DMS79 treated with DMSO at 0.1 percent for 48 hours (cell line): ENCODE data around the gene YRDC.

Experiments
- DNase-seq: peaks from one replicate; lab custom pipeline; 2025; lab: John Stamatoyannopoulos, UW

The YRDC gene

DNA sequence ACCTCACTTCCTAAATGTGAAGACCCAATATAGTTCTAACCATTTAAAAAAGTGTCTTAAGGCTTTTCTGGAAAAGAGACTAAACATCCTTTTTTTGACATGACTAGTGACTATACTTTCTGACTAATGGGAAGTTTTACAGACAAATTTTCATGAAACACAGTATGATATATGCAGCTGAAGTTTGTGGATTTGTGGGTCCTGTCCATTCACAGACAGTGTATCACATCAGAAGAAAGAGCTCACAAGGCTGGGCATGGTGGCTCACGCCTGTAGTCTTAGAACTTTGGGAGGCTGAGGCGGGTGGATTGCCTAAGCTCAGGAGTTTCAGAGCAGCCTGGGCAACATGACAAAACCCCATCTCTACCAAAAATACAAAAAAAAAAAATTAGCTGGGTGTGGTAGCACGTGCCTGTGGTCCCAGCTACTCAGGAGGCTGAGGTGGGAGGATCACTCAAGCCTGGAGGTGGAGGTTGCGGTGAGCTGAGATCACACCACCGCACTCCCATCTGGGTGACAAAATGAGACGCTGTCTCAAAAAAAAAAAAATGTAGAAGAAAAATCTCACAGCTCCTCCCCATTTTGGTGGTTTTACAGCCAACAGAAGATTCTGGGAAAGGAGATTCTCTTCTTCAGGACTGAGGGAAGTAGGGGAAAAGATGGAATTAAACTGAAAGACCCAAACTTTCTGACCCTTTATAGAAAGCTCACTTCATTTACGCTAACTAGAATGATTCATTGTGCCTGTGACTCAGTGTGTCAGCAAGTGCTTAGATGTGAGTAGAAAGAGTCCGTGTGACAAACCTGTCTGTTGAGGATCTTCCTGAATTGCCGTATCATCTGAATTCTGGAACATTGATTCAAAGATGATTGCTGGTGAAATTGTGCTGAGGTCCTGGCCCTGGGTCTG lies 15.2 kb upstream of the YRDC start:
- no peak for DNase-seq

DNA sequence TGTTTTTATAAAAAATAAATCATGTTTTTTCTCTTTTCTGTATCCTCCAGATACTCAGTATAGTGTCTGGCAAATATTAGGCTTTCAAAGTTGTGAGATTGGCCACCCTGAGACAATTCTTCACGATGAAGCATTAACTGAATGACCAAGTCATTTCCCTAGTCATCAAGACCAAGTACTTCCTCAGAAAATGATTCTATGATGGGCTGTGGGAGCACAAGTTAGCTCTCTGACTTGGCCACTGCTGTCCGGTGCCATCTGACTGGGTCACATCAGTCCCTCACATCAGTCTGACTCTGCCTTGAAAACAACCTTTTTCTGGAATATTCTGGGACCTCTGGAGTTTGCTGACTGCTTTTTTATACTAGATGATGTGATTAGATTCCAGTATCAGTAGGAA lies 13.5 kb upstream of the YRDC start:
- no peak for DNase-seq

DNA sequence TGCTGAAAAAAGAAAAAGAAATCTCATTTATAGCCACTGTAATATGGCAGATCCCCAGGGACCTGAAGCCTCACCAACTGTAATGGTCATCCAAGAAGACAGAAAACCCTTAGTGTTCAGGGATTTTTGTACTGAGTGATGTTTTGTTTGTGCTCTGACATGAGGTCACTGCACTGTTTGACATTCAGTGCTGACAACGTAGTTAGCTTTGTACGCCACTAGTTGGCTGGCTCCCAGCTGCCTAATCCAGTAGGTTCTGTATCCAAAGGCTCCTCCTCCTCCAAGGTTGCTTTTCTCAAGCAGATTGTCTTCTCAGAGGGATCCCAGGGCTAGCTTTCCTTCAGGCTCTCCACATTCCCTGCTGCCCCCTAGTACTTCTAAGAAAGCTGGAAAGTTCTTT lies 9.5 kb upstream of the YRDC start:
- no peak for DNase-seq

DNA sequence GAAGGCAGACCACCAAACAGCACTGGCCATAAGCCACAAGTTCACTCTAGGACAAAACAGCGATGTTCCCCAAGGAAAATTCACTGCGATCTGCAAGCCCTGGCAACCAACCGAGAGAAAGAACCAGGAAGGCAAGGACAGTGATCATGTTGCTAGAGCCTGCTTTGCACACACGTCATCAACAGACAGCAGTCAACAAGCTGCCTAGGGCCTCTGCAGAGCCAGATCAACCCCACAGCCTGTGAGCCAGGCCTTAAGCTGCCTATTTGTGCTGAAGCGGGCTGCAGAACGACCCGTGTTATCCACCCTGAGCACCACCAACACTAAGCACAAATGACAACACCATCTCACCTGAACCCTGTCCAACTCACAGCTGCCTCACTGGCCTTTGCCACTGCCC lies 6.2 kb upstream of the YRDC start:
- DNase-seq, result no peak

DNA sequence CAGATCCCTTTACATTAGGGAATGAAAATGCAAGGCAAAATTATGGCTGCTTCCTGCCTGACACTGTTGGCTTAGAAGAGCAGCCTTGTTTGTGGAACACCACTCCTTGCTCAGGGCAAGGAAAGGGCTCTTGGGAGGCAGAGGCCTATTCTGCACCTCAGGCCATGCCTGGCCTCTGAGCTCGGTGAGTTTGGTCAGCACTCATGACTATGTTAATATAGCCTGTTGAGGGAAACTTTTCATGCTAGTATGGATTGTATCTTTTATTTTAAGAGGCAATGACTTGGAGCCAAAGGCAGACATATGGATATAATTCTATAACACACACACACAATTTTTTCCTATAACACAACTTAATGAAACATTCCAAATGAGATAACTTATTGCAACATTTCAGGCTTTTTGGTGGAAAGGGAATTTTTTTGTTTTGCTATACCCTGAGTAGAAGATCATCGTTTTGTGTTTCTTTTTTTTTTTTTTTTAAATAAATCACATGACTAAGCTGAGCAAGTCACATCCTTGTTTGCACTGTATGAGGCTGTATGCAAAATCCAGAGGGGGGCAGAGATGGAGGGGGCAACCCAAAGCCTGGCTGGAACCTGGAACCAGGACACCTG lies 5.6 kb upstream of the YRDC start:
- no peak for DNase-seq

DNA sequence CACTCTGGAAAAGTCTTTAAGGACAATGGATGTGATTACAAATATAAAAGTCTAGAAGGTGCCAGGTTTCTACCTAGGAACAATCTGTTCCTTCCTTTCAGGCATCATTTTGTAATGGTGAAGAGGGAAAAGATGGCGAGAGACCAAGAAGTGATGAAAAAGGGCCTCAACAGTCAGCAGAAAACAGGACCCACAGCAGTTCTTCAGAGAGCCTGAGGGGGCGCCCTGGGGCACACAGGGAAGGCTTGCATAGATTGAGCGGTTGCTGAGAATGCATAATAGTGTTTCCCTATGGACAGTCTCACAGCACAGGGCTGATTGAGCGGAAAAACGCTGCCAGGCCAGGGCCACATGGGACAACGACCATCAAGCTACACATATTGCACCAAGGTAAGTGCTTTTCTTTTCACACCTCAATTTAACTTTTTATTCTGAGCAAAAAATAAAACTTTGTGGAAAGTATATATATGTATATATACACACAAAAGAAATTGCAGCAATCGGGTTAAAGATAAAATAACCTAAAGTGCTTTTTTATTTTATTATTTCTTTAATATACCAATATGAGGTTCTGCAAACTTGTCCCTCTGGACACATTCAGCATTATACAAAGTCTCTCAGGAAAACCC lies 3.1 kb upstream of the YRDC start:
- peak; percentile 8 for DNase-seq

DNA sequence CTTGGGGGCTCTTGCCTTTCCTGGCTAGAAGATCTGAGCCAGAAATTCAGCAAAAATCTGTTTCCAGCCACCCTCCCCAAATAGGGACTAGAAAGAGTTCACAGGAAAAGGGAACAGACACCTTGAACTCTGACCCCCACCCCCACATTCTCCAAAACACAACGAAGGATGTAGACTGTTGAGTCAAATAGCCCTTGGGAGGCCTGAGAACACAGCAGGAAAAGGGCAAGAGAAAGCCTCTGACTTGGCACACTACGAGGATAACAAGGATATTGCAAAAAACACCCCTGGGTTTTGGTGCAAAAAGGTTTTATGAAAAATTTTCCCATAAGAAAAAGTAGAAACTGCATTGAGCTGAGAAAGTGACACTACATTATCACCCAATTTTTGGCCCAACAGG lies 1.9 kb upstream of the YRDC start:
- DNase-seq, result no peak

DNA sequence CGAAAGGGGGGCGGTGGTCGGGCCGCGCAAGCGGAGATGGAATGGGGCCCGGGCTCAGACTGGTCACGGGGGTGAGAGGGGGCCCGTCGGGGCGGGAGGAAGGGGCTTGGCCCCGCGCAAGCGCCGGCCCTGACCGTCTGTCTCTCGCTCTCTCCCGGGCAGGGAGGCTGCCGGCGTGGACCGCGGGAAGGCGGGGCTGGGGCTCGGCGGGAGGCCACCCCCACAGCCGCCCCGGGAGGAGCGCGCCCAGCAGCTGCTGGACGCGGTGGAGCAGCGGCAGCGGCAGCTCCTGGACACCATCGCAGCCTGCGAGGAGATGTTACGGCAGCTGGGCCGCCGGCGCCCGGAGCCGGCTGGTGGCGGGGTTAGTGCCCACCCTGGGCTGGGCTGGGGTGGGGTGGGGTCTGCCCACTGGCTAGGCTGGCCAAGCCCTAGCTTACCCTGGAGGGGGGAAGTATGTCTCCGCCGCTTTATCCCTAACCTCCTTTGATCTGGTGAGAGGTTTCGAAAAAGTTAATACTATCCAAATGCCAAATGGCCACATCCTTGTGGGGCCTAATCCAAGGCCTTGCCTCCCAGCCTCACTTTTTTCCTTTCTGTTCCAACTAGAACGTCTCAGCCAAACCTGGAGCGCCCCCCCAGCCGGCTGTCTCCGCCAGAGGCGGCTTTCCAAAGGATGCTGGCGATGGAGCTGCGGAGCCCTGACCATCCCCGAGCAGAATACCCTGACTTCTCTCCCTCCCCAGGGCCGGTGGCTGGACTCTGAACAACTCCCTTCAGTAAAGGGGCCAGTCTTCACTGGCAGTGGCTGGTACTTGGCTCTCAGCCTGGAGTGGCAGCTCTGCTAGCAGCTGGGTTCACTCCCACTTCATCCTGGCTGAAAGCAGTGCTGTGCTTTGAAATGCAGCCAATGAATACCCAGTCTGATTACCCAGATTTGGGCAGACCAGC lies 636 bp upstream of the YRDC start:
- DNase-seq, result peak; percentile 74

DNA sequence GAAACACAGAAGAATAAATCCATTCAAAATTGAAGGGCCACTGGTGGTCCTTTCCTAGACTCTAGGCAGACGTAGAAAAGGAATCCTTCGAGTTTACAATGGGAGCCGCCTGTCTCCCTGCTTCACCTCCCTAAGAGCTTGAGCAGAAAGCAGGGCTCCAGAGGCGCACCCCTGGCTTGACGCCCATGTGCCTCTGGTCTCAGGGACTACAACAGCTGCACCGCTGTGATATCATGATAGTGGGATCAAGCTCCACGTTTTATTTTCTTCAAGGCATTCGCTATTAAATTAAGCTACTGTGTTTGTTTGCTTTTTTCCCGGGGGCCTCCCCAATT lies 821 bp downstream of the YRDC start:
- DNase-seq, result no peak

DNA sequence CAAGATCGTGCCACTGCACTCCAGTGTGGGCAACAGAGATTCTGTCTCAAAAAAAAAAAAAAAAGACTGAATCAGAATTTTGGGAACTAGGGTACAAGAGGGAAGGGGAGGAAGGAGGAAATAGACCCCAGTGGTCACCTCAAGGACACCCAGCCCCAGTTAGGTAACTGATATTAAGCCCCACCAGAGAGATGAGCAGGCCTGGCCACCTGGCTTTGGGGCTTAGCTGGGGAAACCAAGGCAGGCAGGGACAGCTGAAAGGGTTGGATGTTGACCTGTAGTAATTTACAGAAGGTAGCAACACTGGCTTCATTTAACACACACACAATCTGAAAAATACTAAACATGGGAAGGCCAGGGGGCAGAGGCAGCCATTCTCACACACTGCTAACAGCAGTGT lies 5.6 kb downstream of the YRDC start:
- no peak for DNase-seq

DNA sequence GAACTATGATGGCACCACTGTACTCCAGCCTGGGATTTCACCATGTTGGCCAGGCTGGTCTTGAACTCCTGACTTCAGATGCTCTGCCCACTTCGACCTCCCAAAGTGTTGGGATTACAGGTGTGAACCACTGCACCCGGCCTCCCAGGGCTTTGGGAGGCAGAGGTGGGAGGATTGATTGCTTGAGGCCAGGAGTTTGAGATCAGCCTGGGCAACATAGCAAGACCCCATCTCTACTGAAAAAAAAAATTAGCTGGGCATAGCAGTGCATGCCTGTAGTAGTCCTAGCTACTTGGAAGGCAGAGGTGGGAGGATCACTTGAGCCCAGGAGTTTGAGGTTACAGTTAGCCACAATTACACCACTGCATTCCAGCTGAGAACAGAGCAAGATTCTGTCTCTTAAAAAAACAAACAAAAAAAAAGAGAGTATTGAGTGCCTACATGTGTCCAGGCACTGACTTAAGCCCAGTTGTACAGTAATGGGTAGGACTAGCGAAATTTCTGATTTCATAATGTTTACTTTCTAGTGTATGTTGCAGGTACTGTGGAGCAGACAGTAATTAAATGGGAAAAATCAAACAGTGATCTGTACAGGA lies 10.2 kb downstream of the YRDC start:
- no peak for DNase-seq

DNA sequence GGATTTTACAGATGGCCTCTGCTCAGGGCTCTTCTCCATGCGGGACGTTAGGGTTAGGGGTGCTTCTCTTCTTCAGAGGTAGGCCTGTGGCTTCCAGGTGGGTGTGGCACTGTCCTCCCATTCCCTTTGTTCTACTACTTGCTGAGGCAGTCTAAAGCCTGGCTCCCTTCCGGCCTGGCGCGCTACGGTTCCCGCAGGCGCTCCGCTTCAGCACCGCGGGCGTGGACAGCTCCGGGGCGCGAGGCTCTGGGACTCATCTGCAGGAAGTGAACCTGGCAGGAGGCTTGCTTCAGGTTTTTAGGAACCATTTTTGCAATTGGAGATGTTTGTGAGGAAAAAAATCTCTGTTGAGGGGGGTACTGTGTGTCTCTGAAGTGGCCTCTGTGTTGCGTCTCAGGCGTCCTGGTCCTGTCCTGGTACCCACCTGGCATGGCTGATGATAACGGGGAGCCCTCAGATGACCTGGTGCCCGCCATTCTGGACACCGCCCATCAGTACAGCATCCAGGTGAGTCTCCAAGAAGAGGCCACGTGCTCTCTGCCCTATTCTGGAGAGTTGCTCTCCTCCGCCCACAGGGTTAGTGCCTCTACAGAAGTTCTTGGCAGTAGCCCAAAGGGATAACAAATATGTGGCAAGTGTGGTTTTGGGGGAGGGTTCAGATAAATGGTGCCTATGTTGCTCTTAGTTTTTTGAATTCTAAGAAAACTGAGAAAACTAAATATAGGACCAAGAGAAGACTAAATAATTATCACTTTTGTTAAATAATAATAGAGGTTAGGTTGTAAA lies 12.5 kb downstream of the YRDC start:
- DNase-seq, result peak; percentile 81

DNA sequence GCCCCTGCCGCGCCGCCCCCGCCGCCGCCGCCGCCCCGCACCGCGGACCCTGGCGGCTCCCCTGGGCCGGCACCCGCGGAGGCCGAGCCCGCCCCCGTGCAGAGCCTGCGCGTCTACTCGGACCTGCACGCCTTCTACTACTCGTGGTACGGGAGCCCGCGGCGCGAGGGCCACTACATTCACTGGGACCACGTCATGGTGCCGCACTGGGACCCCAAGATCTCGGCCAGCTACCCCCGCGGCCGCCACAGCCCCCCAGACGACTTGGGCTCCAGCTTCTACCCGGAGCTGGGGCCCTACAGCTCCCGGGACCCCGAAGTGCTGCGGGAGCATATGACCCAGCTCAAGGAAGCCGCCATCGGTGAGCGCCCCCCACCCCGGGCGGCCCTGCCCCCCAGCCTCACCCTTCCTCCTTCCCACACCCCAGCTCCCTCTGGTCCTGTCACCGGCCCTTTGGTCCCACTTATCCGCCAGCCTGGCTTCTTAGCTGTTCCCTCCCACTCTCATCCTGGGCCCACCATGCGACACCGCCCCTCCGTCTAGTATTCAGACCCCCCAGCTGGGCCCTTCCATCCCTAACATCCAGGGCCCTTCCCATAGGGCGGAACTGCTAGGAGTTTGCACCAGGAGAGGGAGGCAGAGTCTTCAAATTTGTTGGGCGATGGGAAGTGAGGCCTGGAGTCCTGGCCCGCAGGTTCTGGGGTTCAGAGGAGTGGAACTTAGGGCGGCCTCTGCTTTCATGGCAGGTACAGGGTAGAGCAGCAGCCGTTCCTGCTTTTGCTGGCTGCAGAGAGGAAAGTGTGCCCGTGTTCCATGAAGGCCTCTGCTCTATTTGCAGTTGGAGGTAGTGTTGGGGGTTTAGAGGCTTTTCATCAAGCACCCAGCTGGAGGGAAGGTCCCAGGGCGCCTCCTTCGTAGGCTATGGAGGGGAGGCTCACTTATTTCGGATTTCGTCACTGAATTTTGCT lies 13.4 kb downstream of the YRDC start:
- peak; percentile 33 for DNase-seq

DNA sequence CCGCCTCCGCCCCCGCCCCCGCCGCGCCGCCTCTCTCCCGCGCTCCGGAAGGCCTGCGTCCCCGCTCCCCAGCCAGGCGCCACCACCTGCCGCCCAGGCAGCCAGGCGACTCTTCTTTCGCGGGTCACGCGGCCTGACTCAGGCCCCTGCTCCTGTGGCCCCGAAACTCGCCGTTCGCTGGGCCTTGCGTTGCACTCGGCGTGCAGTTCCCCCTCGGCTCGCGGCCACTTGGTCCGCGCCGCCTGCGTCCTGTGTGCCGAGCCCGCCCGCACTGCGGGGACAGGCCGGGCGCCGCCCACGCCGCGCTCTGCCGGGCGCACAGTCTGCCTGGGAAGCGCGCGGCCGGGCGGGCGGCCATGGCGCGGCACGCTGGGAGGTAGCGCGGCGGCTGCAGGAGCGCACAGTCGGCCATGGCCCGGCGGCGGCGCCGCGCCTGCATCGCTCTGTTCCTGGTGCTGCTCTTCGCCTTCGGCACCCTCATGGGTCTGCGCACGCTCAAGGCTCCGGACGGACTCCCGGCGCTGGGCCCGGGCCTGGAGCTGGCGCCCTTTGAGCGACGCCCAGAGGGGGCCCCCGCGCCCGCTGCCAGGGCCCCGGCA lies 14.1 kb downstream of the YRDC start, which contains the start of gene MANEAL:
Gene MANEAL (plus strand): TSS at position 75 of the 599 bp plus-strand sequence. CDS start 336 bp downstream, at position 411.
- DNase-seq, result peak; percentile 47

DNA sequence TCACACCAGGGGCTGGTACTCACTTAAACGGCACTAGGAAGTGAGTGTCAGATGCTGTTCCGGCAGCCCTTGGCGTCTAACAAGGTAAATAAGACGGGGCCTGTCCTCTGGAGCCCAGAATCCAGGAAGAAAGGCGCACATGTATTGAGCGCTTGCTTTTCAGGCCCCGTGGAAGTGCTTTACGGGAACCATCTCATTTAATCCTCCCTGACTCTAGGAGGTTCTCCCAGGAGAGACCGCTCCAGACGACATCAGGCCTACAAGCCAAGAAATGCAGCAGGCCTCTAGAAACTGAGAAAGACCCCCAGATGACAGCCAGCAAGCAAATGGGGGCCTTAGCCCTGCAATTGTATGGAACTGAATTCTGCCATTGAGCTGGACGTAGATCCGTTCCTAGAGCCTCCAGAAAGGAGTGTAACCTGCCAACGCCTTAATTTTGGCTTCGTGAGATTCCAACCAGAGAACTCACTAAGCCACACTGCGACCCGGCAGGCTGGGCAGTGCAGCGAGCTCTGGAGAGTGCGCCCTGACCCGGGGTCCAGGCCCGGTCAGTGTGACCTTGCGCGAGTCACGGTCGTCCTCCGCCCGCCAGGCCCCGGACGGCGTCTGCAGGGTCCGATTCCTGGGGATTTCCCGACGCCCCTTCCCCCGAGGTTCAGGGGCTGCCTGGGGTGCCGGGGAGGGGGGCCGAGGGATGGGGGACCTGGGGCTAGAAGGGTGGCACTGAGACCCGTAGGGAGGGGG lies 14.9 kb downstream of the YRDC start:
- DNase-seq, result no peak

DNA sequence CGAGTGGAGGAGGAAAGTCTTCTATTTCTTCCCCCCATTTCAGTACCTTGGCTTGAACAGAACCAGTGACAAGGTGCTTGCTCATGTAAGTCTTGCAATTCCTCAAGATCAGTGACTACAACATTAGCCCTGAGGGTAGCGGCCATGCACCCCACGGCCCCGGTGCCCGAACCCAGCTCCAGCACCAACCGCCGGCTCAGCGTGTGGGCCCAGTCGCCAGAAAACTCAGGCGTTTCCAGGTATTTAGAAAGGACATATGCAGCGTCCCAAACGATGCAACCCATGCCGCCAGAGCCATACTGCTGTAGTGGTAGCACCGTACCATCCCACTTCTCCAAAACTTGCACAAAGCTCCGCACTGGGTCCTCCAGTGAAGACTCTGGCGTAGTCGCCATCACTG lies 25.5 kb downstream of the YRDC start:
- DNase-seq, result no peak

DNA sequence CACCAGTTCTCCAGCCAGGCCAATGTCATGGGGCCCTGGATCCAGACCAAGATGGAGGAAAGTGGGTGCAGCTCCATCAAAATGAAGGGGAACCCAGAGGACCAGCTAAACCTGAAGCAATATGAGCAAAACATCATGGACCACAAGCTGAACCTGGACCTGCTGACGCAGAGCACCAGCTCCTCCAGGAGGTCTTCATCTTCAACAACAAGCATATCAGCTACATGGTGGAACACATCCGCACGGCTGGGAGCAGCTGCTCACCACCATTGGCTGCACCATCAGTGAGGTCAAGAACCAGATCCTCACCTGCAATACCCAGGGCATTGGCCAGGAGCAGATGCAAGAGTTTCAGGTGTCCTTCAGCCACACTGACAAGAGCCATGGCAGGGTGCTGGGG lies 29.4 kb downstream of the YRDC start:
- DNase-seq, result no peak

DNA sequence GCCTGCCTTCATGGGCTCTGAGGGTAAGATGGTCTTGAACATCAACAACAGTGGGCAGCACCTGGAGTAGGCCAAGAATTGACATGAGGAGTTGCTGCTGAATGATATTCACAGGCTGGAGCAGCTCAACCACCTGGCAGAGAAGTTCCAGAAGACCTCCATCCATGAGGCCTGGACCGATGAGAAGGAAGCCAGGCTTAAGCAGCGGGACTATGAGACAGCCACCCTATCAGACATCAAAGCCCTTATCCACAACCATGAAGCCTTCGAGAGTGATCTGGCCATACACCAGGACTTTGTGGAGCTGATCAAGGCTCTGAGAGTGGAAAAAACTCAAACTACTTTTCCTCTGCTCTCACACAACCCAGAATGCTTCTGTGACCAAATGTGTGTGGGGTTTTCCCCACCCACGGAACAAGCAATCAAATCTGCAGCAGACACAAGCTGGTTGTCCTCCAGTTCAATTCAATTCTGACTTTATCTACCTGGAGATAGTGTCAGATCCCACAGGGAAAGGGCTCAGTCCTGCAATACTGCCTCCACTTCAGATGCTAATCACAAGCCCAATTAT lies 31.0 kb downstream of the YRDC start:
- DNase-seq, result no peak
